NCI-H510A (cell line): ENCODE results near the gene STYXL1.
"Not testable (repeated sequence)": the region's sequence is repeated elsewhere in the genome, so short reads cannot be mapped to it uniquely, and the experiment has no call there.

Experiments
- DNase-seq: peaks from one replicate; lab custom pipeline; 2025; lab: John Stamatoyannopoulos, UW

Gene STYXL1

GRCh38 chr7:76037310-76037709 lies 10.5 kb downstream of the STYXL1 start:
- no peak for DNase-seq

- DNase-seq: no peak
Measured at GRCh38 chr7:76031964-76032363, 15.8 kb downstream of the STYXL1 start.

- DNase-seq: peak; percentile 27
Measured at GRCh38 chr7:76029682-76030081, 18.1 kb downstream of the STYXL1 start.

GRCh38 chr7:76023002-76023401 lies 24.8 kb downstream of the STYXL1 start:
- DNase-seq: no peak

- DNase-seq: no peak
Measured at GRCh38 chr7:76022026-76022780, 25.6 kb downstream of the STYXL1 start.

- DNase-seq: no peak
Measured at GRCh38 chr7:76020031-76020714, 27.6 kb downstream of the STYXL1 start.

- DNase-seq: not testable (repeated sequence)
Measured at GRCh38 chr7:76018520-76018919, 29.3 kb downstream of the STYXL1 start.

GRCh38 chr7:76016191-76016947 lies 31.4 kb downstream of the STYXL1 start:
- DNase-seq: no peak

GRCh38 chr7:76011442-76011861 lies 36.3 kb downstream of the STYXL1 start:
- DNase-seq: no peak

- no peak for DNase-seq
Measured at GRCh38 chr7:76009672-76010600, 37.9 kb downstream of the STYXL1 start.

- DNase-seq: no peak
Measured at GRCh38 chr7:76008156-76008687, 39.6 kb downstream of the STYXL1 start.

- DNase-seq: not testable (repeated sequence)
Measured at GRCh38 chr7:76005004-76005403, 42.8 kb downstream of the STYXL1 start.

GRCh38 chr7:76003351-76003750 lies 44.4 kb downstream of the STYXL1 start:
- DNase-seq: no peak

GRCh38 chr7:76002822-76003221 lies 45.0 kb downstream of the STYXL1 start:
- no peak for DNase-seq

GRCh38 chr7:76002139-76002538 lies 45.7 kb downstream of the STYXL1 start:
- no peak for DNase-seq

- no peak for DNase-seq
Measured at GRCh38 chr7:76000566-76000965, 47.2 kb downstream of the STYXL1 start.

- no peak for DNase-seq
Measured at GRCh38 chr7:75998038-75998437, 49.8 kb downstream of the STYXL1 start.

- no peak for DNase-seq
Measured at GRCh38 chr7:75996476-75996875, 51.3 kb downstream of the STYXL1 start.

GRCh38 chr7:75995996-75996395 lies 51.8 kb downstream of the STYXL1 start:
- DNase-seq: no peak

- DNase-seq: no peak
Measured at GRCh38 chr7:75995052-75995471, 52.7 kb downstream of the STYXL1 start.

GRCh38 chr7:75994388-75995051 lies 53.3 kb downstream of the STYXL1 start, which contains the start of gene TMEM120A:
TMEM120A (minus strand) TSS chr7:75994595; CDS start chr7:75994570, 25 bp downstream.
- peak; percentile 82 for DNase-seq
